HG03045 (cell line): Measurements from ENCODE around the gene FUT1.
"Not testable (repeated sequence)": the region's sequence is repeated elsewhere in the genome, so short reads cannot be mapped to it uniquely, and the experiment has no call there.

ENCODE experiments used
- ATAC-seq: cut with Tn5 transposase; IDR thresholded peaks from one replicate; pipeline ENCODE4 v1.9.1; 2021; ENCODE audit warnings: mild to moderate bottlenecking, moderate library complexity; ENCODE audit not compliant: unreplicated experiment

FUT1 gene

DNA sequence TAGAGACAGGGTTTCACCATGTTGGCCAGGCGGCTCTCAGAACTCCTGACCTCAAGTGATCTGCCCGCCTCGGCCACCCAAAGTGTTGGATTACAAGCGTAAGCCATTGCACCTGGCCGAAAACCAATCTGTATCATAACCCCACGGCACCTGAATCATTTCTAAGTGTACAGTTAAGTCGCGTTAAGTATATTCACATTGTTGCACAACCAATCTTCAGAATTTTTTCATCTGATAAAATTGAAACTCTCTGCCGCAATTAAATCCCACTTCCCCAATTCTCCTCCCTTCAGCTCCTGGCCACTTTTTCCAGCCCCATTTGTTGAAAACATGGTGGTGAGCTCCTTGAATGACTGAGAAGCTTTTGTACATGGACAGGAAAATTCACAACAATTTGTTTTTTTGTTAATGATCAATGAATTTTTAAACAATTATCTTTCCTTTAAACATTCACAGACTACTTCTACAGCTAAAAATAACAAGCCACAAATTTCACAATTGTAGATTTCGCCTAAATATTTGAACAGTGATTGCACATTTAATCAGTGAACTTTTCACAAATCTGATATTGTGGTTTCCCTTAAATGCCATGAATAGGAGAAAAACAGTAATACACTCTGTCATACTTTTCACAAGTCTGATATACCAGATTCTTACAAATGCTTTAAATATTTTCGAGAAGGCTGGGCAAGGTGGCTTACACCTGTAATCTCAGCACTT lies 16.7 kb upstream of the FUT1 start:
- ATAC-seq, result no peak

- ATAC-seq, result not testable (repeated sequence)
These were observed 15.8 kb upstream of the FUT1 start for GRCh38 chr19:48768171-48768753.

GRCh38 chr19:48765816-48766215 lies 13.4 kb upstream of the FUT1 start:
- not testable (repeated sequence) for ATAC-seq

DNA sequence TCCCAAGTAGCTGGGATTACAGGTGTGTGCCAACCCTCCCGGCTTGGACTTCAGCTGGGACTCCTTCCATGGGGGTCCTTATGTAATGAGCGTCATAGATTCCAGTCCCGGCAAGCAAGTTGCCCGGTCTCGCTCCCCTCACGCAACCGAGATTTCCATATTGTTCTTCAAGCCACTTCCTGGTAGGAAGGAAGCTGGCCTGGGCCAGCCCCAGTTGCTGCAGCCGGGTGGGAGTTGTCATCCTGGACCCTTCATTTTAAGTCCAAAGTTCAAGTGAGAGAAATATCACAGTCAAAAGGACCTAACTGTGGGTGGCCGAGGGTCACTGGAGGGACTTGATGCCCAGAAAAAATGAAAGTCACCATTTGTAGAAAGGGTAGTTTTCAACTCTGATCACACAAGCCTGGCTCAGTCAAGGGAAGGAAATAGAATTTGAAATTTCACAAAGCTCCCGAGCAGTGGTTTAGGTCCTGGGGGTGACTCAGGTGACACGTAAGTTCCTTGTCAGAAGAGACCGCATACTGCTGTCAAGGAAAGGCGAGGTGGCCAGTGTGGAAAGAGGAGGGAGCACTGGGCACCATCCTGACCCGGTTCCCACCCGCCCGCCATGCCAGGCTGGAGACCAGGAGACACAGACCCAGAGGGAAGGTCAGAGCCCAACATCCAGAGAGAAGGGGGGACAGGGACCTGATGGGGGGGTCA lies 8.2 kb upstream of the FUT1 start:
- no peak for ATAC-seq

DNA sequence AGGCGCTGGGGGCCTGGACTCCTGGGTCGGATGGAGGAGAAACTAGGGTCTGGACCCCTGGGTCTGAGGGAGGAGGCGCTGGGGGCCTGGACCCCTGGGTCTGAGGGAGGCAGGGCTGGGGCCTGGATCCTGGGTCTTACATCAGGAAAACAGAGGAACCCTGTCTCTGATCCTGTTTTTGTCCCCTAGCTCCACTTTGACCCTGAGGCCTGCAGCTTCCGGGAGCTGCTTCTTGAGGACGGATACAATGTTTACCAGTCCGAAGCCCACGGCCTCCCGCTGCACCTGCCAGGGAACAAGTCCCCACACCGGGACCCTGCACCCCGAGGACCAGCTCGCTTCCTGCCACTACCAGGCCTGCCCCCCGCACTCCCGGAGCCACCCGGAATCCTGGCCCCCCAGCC lies 5.3 kb upstream of the FUT1 start:
- no peak for ATAC-seq

DNA sequence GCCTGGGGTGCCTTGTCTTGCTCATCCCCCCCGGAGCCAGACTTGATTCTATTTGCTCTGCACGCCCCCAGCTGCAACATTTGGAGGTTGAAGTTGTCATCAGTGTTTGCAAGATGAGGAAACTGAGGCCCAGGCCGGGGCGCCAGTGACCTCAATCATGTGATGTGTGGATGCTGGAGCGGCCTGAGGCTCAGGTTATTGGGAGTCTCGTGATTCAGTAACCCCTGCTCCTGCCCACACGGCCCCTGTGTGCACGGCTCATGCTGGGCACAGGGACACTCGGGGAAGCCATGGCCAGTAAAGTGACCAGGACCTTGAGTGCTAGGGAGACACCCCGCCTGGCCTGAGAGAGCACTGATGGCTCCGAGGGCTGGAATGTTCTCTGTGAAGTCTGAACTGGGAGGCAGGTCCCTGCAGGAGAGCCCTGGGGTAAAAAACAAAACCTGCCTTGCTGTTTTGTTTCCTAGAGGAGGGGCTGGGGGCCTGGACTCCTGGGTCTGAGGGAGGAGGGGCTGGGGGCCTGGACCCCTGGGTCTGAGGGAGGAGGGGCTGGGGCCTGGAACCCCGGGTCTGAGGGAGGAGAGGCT lies 4.7 kb upstream of the FUT1 start:
- no peak for ATAC-seq

- no peak for ATAC-seq
These were observed 4.2 kb upstream of the FUT1 start for GRCh38 chr19:48756686-48757085.

GRCh38 chr19:48756212-48756611 lies 3.8 kb upstream of the FUT1 start:
- ATAC-seq, result no peak

DNA sequence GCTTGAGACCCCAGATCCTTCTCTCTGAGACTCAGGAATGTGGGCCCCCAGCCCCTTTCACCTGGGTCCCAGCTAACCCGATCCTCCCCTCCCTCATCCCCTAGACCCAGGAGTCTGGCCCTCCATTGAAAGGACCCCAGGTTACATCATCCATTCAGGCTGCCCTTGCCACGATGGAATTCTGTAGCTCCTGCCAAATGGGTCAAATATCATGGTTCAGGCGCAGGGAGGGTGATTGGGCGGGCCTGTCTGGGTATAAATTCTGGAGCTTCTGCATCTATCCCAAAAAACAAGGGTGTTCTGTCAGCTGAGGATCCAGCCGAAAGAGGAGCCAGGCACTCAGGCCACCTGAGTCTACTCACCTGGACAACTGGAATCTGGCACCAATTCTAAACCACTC lies 3.3 kb upstream of the FUT1 start:
- no peak for ATAC-seq

DNA sequence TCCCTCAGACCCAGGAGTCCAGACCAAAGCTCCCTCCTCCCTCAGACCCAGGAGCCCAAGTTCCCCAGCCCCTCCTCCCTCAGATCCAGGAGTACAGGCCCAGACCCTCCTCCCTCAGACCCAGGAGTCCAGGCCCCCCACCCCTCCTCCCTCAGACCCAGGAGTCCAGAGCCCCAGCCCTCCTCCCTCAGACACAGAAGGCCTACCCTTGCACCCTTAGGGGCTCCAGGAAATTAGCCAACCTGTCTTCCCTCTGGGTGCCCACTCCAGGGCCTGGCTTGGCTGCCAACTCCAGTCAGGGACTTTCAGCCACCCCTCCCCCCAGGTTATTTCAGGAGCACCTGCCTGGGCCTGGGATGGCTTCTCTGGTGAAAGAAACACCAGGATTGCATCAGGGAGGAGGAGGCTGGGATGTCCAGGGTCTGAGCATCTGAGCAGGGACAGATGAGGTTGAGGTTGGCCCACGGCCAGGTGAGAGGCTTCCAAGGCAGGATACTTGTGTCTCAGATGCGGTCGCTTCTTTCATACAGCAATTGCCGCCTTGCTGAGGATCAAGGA lies 2.7 kb upstream of the FUT1 start, which contains the start of gene FGF21:
FGF21 (plus strand) TSS at position 441 of the 558 bp plus-strand sequence. CDS start 713 bp downstream, outside the sequence.
- ATAC-seq, result no peak

DNA sequence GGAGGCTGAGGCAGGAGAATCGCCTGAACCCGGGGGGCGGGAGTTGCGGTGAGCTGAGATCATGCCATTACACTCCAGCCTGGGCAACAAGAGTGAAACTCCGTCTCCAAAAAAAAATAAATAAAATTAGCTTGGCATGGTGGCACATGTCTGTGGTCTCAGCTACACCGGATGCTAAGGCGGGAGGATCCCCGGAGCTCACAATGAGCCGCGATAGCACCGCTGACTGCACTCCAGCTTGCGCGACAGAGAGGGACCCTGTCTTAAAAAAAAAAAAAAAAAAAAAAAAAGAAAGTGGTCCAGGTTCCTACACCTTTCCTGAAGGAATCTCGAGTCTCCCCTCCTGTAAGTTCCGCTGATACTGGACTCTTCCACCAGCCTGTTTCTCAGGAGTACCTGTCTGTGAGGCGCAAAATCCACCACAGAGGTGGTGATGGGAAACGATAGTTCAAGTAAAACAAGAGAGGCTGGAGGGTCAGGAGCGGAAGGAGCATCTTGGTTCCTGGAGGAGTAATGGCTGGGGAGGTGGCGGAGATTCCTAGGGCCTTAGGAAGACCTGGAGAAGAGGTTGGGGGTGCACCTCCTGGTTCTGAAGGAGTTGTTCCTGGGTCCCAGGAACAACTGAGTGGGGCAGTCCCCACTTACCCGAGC lies 471 bp downstream of the FUT1 start:
- ATAC-seq, result no peak

GRCh38 chr19:48750771-48751504 lies 1.5 kb downstream of the FUT1 start:
- no peak for ATAC-seq

- no peak for ATAC-seq
These were observed 2.1 kb downstream of the FUT1 start for GRCh38 chr19:48750351-48750750.

DNA sequence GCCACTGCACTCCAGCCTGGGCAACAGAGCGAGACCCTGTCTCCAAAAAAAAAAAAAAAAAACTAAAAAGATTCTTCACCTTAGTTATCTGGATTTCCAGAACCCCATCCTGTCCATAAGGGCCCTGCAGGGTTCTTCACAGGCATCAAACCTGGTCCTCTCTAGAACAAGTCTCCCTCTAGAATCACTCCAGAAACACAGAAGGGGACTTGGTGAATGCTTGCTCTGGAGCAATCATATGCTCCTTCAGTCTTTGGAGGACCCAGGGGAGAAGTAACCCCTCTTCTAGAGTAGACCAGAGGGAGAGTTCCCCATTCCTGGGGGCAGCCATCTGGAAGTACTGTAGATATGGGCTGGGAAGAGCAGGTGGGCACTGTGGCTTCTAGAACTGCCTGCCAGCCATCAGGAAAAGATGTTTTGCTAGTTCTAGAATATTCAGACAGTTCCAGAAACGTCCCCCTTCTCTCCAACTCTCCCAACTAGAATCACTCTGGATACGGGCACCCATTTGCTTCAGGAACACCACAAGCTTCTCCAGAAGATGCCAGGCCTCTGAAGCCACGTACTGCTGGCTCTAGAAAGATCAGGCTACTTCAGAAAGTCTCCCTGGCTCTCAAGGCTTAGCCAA lies 2.8 kb downstream of the FUT1 start:
- ATAC-seq, result no peak

DNA sequence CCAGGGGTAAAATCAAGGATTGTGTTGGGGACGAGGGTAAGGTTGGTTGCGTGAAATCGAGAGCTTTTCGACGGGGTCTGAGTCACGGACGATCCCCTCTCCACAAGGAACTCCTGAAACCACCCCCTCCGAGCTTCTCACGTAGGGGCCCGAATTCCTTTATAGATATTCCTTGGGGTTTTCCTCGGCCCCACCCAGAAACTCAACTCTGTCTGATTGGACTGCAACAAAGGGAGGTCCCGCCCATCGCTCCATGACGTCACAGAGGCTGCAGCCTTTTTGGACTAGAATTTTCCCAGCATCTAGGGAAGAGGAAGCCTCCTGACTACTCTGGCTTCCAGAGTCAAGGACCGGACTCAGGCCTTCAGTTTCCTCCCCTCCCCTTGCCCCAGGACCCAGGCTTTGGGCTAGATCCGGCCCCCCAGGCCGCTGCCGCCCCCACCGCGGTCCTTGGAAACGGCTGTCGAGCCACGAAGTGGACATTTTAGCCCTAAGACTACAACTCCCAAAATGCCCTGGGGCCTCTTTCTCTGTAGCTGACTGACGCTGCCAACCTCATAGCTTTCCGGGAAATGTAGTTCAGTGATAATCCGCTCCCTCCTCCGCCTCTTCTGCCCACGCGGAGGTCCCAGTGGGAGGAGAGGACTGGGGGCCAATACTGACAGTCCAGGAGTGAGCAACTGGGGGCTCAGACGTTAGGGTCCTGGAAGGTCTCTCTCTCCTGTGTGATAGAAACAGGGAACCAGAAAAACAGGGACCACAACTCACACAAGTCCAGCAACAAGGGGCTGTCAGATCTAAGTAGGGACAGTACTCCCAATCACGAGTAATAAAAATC lies 5.5 kb downstream of the FUT1 start, which contains the start of gene IZUMO1:
IZUMO1 (minus strand) TSS at position 172 of the 838 bp plus-strand sequence. CDS start 1,050 bp downstream, outside the sequence.
- ATAC-seq, result no peak

GRCh38 chr19:48746110-48746509 lies 6.3 kb downstream of the FUT1 start:
- ATAC-seq, result no peak

GRCh38 chr19:48745208-48745995 lies 7.0 kb downstream of the FUT1 start:
- ATAC-seq, result no peak

DNA sequence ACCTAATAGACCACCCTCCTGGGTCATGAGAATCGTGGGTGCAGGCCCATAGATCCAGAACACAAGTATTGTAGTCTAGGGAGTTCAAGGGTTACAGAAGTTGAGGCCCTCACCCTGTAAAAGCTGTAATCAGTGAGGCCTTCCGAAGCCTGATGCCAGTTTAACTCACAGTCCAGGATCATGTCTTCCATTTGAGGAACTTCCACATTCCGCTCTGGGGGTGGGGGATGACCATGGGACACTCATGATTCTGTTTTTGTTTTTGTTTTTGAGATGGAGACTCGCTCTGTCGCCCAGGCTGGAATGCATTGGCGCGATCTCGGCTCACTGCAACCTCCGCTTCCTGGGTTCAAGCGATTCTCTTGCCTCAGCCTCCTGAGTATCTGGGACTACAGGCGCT lies 10.3 kb downstream of the FUT1 start:
- ATAC-seq, result no peak
